Activated CD8-positive, alpha-beta memory T cell treated with anti-CD3 and anti-CD28 coated beads for 1 hour (primary cell): ENCODE measurements around the gene AGBL1.

Source experiments
- DNase-seq, 2 donors: peaks; one replicate each; pipeline ENCODE4 v3.0.0-alpha.2; 2020; ENCODE audit warnings: low read depth in 1 of 2; ENCODE audit errors: extremely low read depth in 1 of 2

AGBL1 gene

GRCh38 chr15:86765281-86765680 is 685.6 kb downstream of the AGBL1 start:
- DNase-seq, result no peak

- DNase-seq, result no peak
Measured at GRCh38 chr15:86772369-86773059, 692.8 kb downstream of the AGBL1 start.

GRCh38 chr15:86773736-86774135 is 694.1 kb downstream of the AGBL1 start:
- DNase-seq, result no peak

- no peak for DNase-seq
Measured at GRCh38 chr15:86776145-86776544, 696.5 kb downstream of the AGBL1 start.

GRCh38 chr15:86796521-86796920 is 716.9 kb downstream of the AGBL1 start:
- DNase-seq, result no peak

GRCh38 chr15:86797135-86797534 is 717.5 kb downstream of the AGBL1 start:
- DNase-seq, result no peak

- DNase-seq, result no peak
Measured at GRCh38 chr15:86799226-86799625, 719.6 kb downstream of the AGBL1 start.

GRCh38 chr15:86802244-86802643 is 722.6 kb downstream of the AGBL1 start:
- no peak for DNase-seq

GRCh38 chr15:86804406-86804805 is 724.7 kb downstream of the AGBL1 start:
- no peak for DNase-seq

GRCh38 chr15:86810329-86810728 is 730.7 kb downstream of the AGBL1 start:
- DNase-seq, result no peak

GRCh38 chr15:86813892-86814291 is 734.2 kb downstream of the AGBL1 start:
- no peak for DNase-seq

- DNase-seq, result no peak
Measured at GRCh38 chr15:86829245-86829644, 749.6 kb downstream of the AGBL1 start.

GRCh38 chr15:86830304-86830703 is 750.6 kb downstream of the AGBL1 start:
- no peak for DNase-seq

- no peak for DNase-seq
Measured at GRCh38 chr15:86833595-86833994, 753.9 kb downstream of the AGBL1 start.

GRCh38 chr15:86834115-86834863 is 754.6 kb downstream of the AGBL1 start:
- DNase-seq, result no peak

- DNase-seq, result no peak
Measured at GRCh38 chr15:86837294-86838061, 757.8 kb downstream of the AGBL1 start.

- DNase-seq, result no peak
Measured at GRCh38 chr15:86839502-86839901, 759.8 kb downstream of the AGBL1 start.

GRCh38 chr15:86840996-86841395 is 761.3 kb downstream of the AGBL1 start:
- no peak for DNase-seq

- no peak for DNase-seq
Measured at GRCh38 chr15:86842199-86842598, 762.5 kb downstream of the AGBL1 start.

- no peak for DNase-seq
Measured at GRCh38 chr15:86846036-86846435, 766.4 kb downstream of the AGBL1 start.

- DNase-seq, result no peak
Measured at GRCh38 chr15:86849136-86849535, 769.5 kb downstream of the AGBL1 start.
